ENCODE measurements around the gene HTD2. TPM values are rescaled to one million over a fixed set of nuclear protein-coding genes. Genes with fewer than 3 reads are reported as not detected.
"Not testable (repeated sequence)": the region's sequence is repeated elsewhere in the genome, so short reads cannot be mapped to it uniquely, and the experiment has no call there.

The HTD2 gene
- polyA plus RNA-seq, 3 donors from 2014 or later = 12.1 to 27.0 (median 15.0) TPM

DNA sequence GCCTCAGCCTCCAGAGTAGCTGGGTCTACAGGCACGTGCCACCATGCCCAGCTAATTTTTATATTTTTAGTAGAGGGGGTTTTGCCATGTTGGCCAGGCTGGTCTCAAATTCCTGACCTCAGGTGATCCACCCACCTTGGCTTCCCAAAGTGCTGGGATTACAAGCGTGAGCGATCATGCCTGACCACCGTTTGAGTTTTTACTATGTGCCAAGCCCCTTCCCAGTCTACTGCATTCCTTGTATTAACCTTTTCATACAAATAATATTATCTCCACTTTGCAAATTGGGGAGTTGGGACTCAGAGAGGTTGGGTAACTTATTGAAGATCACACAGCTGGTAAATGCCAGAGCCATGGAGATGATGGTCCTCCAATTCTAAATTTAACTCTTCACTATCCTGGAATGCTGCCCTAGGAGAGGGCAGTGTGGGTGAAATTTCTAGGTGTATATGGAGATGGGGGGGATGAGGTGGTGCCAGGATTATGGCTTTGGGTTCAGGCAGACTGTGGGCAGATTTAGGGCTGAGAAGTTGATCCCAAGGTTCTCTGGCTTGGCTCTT, 25.4 kb downstream of the HTD2 start:
- DNase-seq = no peak
- Mint-ChIP-seq H3K27ac (peak overlapping the region in 1 of 6 donors; percentile 84), H3K9me3 (no peaks in the 10 kb centered on the region), H3K4me1 (peaks cover 35 to 43% of the 10 kb centered on the region in 2 donors), H3K27me3 (ENCODE audit: low read depth in 3 of 3) (peaks cover 2 to 7% (median 2%) of the 10 kb centered on the region in 3 donors), H3K4me3 (peak overlapping the region; percentile 66 to 79 (median 74)), H3K36me3 (peaks cover 0 to 4% (median 0%) of the 10 kb centered on the region in 3 donors)

DNA sequence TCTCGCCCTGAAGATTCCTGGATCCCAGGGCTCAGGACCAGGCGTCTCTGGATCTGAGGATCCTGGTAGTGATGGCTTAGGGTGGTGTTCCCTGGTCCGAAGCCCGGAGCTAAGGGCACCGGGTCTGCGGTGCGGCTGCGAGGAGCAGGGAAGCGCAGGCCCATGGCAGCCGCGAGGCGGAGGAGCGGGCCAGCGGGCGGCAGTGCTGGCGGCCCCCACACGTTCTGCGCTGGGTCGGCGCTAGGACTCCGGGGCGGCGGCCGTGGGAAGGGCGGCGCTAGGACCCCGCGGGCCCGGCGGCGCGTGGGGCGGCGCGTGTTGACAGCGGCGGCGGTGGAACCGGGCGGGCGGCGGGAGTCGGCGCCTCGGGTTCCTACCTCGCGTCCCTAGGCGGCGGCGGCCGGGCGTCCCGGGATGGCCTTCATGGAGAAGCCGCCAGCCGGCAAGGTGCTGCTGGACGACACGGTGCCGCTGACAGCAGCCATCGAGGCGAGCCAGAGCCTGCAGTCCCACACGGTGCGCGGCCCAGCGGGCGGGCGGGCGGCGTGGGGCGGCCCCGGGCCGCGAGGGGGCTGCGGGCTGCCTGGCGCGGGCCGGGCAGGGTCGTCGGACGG, 26.4 kb downstream of the HTD2 start, which contains the start of gene PXK:
Gene PXK (plus strand): TSS at position 318 of the 614 bp plus-strand sequence. CDS start 97 bp downstream, at position 415.
- peaks cover 0 to 4% (median 0%) of the 10 kb centered on the region in 3 donors for H3K36me3 Mint-ChIP-seq
- H3K4me3 Mint-ChIP-seq = peak within 1 kb of the TSS; percentile 99 to 100 (median 99)
- DNase-seq = peak; percentile 83 to 85 (median 83)
- H3K4me1 Mint-ChIP-seq = peaks cover 35 to 51% of the 10 kb centered on the region in 2 donors
- H3K27ac Mint-ChIP-seq = peak within 1 kb of the TSS; percentile 74 to 99 (median 94)
- H3K9me3 Mint-ChIP-seq = no peaks in the 10 kb centered on the region
- peaks cover 2 to 7% (median 2%) of the 10 kb centered on the region in 3 donors for H3K27me3 Mint-ChIP-seq (ENCODE audit: low read depth in 3 of 3)

DNA sequence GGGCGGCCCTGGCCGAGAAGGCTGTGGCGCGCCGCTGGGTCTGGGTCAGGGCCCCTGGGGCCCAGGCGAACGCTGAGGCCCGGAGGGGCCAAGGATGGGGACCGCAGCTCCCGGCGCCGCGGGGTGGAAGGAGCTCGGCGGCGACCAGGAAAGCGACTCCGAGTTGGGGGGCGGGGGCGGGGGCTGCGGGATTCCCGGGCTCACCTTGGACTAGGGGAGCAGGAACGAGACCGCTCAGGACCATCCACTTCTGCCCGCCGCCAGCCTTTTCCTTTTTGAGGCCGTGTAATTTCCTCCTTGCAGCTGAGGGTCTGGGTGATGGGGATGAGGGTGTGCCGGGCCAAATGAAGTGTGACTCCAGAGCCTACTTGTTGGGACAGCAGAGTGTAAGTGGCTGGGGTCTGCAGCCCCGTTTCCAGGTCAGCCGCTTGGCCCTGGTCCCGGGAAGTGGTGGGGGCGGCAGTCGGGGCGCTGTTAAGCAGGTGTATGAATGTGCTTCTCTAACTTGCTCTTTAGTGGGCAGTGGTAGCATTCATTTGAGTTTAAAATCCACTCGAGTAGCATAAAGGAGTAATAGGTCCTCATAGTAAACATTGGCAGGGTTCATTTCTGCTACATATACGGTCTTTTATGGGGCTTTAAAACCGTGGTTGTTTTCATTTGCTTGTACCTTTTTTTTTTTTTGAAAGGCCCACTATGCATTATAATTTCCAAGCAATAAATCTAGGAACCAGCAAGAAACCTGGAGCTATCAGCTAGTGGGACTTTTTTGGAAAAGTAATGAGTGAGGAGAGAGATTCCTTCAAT, 27.1 kb downstream of the HTD2 start:
- DNase-seq = peak in 2 of 3 donors; percentile 17 to 31
- Mint-ChIP-seq H3K4me1 (peaks cover 35 to 51% of the 10 kb centered on the region in 2 donors), H3K27me3 (ENCODE audit: low read depth in 3 of 3) (peaks cover 2 to 7% (median 2%) of the 10 kb centered on the region in 3 donors), H3K4me3 (peak overlapping the region; percentile 99 to 100 (median 99)), H3K27ac (peak overlapping the region; percentile 74 to 99 (median 94)), H3K9me3 (no peaks in the 10 kb centered on the region), H3K36me3 (peaks cover 0 to 4% (median 0%) of the 10 kb centered on the region in 3 donors)

DNA sequence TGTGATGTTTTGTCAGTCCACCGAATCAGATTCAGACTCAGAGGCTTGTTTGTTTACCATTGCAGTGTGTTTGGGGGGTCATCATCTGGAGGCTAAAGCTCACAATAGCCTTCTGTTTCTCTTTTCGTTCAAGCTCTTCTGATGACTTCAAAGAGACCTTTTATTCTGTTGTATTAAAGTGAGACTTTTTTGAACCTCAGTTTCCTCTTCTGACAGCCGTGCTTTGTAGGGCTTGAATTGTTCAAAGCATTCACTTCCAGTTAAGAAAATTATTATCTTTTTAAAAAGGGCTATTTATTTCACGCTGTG, 27.6 kb downstream of the HTD2 start:
- H3K4me3 Mint-ChIP-seq = peak overlapping the region; percentile 99 to 100 (median 99)
- H3K27ac Mint-ChIP-seq = peak overlapping the region; percentile 74 to 99 (median 94)
- H3K27me3 Mint-ChIP-seq (ENCODE audit: low read depth in 3 of 3) = peaks cover 2 to 7% (median 2%) of the 10 kb centered on the region in 3 donors
- H3K36me3 Mint-ChIP-seq = peaks cover 2 to 4% (median 2%) of the 10 kb centered on the region in 3 donors
- DNase-seq = no peak
- peaks cover 37 to 51% of the 10 kb centered on the region in 2 donors for H3K4me1 Mint-ChIP-seq
- no peaks in the 10 kb centered on the region for H3K9me3 Mint-ChIP-seq

DNA sequence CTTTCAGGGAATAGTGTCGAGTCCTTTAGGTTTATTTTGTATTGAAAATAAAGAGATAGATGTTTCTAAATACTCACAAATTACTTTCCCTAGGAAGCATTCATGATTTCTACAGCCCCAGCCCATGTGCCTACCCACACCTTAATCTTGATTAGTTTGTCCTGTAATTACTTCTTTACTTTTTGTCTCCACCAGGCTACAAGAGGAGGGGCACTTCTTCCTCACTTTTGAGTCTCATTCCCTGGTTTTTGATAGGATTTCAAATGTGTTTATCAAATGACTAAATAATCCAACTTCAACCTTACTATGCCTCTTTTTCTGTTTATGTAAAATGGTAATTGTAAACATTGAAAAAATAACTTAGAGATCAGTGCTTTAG, 28.2 kb downstream of the HTD2 start:
- Mint-ChIP-seq H3K4me1 (peaks cover 40 to 51% of the 10 kb centered on the region in 2 donors), H3K9me3 (no peaks in the 10 kb centered on the region), H3K27me3 (ENCODE audit: low read depth in 3 of 3) (peaks cover 2 to 7% (median 2%) of the 10 kb centered on the region in 3 donors), H3K36me3 (peaks cover 3 to 6% (median 4%) of the 10 kb centered on the region in 3 donors), H3K4me3 (peak overlapping the region; percentile 99 to 100 (median 99)), H3K27ac (peak overlapping the region; percentile 74 to 98 (median 92))
- DNase-seq = no peak

DNA sequence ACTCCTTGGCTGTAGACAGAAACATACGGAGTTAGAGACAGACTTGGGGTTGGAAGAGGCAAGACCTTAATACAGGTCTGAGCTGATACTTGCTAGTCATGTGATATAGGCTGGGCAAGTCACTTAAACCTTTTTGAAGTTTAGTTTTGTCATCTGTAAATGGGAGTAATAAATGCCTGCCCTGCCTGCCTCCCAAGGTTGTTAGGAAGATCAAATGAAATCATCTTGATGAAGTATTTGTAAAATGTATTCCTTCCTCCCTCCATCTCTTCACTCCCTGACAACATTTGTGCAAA, 29.3 kb downstream of the HTD2 start:
- DNase-seq = no peak
- H3K27me3 Mint-ChIP-seq (ENCODE audit: low read depth in 3 of 3) = peaks cover 2 to 7% (median 2%) of the 10 kb centered on the region in 3 donors
- H3K36me3 Mint-ChIP-seq = peaks cover 3 to 7% (median 4%) of the 10 kb centered on the region in 3 donors
- peak overlapping the region; percentile 74 to 95 (median 88) for H3K27ac Mint-ChIP-seq
- H3K4me3 Mint-ChIP-seq = peak overlapping the region; percentile 99 to 100 (median 99)
- no peaks in the 10 kb centered on the region for H3K9me3 Mint-ChIP-seq
- H3K4me1 Mint-ChIP-seq = peaks cover 41 to 51% of the 10 kb centered on the region in 2 donors

DNA sequence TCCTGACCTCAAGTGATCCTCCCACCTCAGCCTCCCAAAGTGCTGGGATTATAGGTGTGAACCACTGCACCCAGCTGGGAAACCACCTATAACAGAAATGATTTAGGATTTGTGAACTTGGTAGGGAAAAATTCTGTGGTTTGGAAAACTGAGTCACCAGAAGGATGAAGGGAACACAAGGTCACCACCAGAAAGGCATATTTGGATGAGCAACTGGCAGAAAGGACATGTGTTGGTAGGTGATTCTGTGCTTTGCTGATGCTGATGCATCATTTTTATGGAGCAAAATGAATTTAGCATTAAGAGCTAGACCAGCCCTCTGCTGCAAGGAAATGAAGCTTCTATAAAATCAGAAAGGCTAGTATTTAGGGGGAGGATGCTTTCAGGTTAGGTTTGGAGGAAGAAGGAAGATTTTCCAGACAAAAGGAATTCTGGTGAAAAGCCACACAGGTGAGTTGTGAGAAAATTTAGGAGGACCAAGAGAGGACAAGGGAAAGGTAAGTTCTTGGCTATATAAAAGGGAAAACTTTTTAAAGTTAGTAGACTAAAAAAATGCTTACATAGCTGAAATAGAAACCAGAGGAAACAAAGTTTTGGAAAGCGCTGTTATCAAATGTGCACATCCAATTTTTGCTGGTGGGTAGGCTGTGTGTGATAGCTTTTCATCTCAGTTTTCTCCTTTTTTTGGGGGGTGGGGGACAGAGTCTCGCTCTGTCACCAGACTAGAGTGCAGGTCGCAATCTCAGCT, 30.0 kb downstream of the HTD2 start:
- H3K4me1 Mint-ChIP-seq = peaks cover 45 to 57% of the 10 kb centered on the region in 2 donors

DNA sequence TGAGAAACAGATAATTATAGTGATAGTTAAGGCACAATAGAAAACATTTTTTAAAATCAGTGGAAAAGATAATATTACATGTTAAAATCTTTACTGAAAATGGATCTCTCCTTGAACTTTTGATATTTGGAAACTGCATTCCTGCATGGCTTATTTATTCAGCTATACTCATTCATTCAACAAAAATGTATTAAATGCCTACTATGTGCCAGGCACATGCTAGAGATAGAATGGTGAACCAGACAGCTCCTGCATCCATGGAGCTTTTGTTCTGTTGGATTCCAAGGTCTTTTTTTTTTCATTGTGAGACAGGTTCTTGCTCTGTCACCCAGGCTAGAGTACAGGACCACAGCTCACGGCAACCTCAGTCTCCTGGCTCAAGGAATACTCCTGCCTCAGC, 30.9 kb downstream of the HTD2 start:
- Mint-ChIP-seq H3K4me3 (no peak overlapping the region), H3K36me3 (peaks cover 8 to 12% (median 8%) of the 10 kb centered on the region in 3 donors), H3K4me1 (peaks cover 42 to 51% of the 10 kb centered on the region in 2 donors), H3K27ac (no peak overlapping the region), H3K27me3 (ENCODE audit: low read depth in 3 of 3) (peaks cover 0 to 6% (median 2%) of the 10 kb centered on the region in 3 donors), H3K9me3 (no peaks in the 10 kb centered on the region)
- no peak for DNase-seq

More for the DNA sequence above, 30.0 kb downstream of the HTD2 start:
- H3K36me3 Mint-ChIP-seq = peaks cover 8 to 12% (median 8%) of the 10 kb centered on the region in 3 donors
- peak overlapping the region in 5 of 6 donors; percentile 1 to 95 (median 81) for H3K27ac Mint-ChIP-seq
- H3K27me3 Mint-ChIP-seq (ENCODE audit: low read depth in 3 of 3) = peaks cover 0 to 6% (median 2%) of the 10 kb centered on the region in 3 donors
- no peaks in the 10 kb centered on the region for H3K9me3 Mint-ChIP-seq
- no peak overlapping the region for H3K4me3 Mint-ChIP-seq
- DNase-seq = no peak

DNA sequence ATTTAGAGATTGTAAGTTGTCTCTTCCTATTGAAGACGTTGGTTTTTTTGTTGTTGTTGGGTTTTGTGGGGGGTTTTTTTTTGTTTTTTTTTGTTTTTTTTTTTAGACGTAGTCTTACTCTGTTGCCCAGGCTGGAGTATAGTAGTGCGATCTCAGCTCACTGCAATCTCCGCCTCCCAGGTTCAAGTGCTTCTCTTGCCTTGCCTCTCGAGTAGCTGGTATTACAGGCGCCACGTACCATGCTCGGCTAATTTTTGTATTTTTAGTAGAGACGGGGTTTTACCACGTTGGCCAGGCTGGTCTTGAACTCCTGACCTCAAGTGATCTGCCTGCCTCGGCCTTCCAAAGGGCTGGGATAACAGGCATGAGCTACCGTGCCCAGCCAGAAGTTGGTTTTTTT, 32.8 kb downstream of the HTD2 start:
- H3K27ac Mint-ChIP-seq; H3K4me3 Mint-ChIP-seq; DNase-seq; H3K27me3 Mint-ChIP-seq (ENCODE audit: low read depth in 3 of 3); H3K9me3 Mint-ChIP-seq: not testable (repeated sequence)
- Mint-ChIP-seq H3K4me1 (peaks cover 33 to 50% of the 10 kb centered on the region in 2 donors), H3K36me3 (peaks cover 8 to 16% (median 15%) of the 10 kb centered on the region in 3 donors)

DNA sequence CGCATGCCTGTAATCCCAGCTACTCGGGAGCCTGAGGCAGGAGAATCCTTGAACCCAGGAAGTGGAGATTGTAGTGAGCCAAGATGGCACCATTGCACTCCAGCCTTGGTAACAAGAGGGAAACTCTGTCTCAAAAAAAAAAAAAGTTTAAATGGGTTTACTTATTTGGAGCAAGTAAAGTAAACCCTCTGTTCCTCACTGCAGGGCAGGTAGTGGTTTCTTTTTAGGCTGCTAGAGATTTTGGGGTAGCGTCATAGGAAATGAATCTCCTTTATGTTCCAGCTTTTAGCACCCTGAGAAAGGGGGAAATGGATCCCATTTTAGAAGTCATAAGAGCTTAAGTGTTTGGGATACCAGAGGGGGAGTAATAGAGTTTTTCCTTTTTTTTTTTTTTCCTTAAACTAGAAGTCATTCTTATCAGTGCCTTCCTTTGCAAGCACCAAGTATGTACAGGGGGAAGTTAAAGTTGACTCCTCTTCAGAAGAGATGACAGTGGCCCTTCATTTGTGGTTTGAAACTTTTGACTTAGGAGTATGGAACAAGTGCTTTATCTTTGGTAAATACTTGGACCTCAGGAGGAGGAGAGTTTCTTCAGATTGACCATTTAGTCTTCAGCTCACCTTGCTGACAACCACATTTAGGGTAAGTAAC, 34.4 kb downstream of the HTD2 start:
- H3K4me3 Mint-ChIP-seq = no peak overlapping the region
- H3K9me3 Mint-ChIP-seq = no peaks in the 10 kb centered on the region
- H3K27me3 Mint-ChIP-seq (ENCODE audit: low read depth in 3 of 3) = no peaks in the 10 kb centered on the region
- H3K27ac Mint-ChIP-seq = no peak overlapping the region
- no peak for DNase-seq
- peaks cover 18 to 35% of the 10 kb centered on the region in 2 donors for H3K4me1 Mint-ChIP-seq
- peaks cover 8 to 16% (median 15%) of the 10 kb centered on the region in 3 donors for H3K36me3 Mint-ChIP-seq

DNA sequence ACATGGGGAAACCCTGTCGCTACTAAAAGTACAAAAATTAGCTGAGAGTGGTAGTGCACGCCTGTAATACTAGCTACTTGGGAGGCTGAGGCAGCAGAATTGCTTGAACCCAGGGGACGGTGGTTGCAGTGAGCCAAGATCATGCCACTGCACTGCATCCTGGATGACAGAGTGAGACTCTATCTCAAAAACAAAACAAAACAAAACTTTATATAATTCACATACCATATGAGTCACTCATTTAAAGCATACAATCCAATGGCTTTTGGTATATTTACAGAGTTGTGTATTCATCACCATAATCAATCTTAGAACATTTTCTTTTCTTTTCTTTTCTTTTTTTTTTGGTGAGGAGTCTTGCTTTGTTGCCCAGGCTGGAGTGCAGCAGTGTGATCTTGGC, 35.1 kb downstream of the HTD2 start:
- no peaks in the 10 kb centered on the region for H3K9me3 Mint-ChIP-seq
- H3K4me1 Mint-ChIP-seq = peaks cover 16 to 35% of the 10 kb centered on the region in 2 donors

DNA sequence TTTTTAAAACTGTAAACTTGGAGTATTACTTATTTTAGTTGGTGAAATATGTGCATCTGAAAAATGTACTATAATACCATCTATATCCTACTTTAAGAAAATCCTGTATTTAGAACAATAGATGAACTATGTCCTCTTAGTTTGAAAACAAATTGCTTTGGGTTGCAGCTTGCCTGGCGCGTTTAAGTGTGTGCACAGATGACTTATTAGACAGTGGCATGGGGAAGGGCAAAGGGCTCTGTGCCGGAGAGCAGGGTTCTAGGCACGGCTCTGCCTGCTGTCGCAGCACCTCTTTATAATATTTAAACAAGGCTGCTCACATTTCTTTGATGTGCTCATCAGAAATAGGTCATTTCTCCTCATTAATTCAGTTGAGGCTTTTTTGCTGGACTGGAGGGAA, 36.4 kb downstream of the HTD2 start:
- Mint-ChIP-seq H3K4me3 (no peak overlapping the region), H3K9me3 (no peaks in the 10 kb centered on the region), H3K27ac (no peak overlapping the region), H3K4me1 (peaks cover 21 to 34% of the 10 kb centered on the region in 2 donors), H3K27me3 (ENCODE audit: low read depth in 3 of 3) (no peaks in the 10 kb centered on the region), H3K36me3 (peaks cover 8 to 15% (median 13%) of the 10 kb centered on the region in 3 donors)
- no peak for DNase-seq

More for the DNA sequence above, 35.1 kb downstream of the HTD2 start:
- Mint-ChIP-seq H3K27me3 (ENCODE audit: low read depth in 3 of 3) (no peaks in the 10 kb centered on the region), H3K4me3 (no peak overlapping the region), H3K27ac (no peak overlapping the region), H3K36me3 (peaks cover 8 to 15% (median 13%) of the 10 kb centered on the region in 3 donors)
- DNase-seq = no peak

DNA sequence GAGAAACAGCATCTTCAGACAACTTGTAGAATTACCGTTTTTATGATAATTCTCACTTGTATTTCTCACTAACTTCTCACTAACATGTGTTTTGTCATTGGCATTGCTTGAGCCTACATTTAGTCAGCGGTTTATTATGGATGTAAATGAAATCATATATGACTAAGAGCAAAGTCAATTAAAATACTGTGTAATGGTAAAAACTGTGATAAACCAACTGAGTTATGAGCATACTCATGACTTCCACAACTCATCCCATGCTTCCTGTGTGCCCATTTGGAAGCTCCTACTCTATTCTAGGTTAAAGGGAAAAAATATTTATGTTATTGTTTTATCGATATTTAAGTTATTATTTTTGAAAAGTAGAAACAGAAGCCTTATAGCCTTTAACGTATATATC, 39.1 kb downstream of the HTD2 start:
- Mint-ChIP-seq H3K4me1 (peaks cover 42 to 54% of the 10 kb centered on the region in 2 donors), H3K9me3 (no peaks in the 10 kb centered on the region), H3K27me3 (ENCODE audit: low read depth in 3 of 3) (no peaks in the 10 kb centered on the region), H3K4me3 (no peak overlapping the region), H3K27ac (no peak overlapping the region), H3K36me3 (peaks cover 5 to 13% (median 8%) of the 10 kb centered on the region in 3 donors)
- no peak for DNase-seq
